Thyroid gland (tissue), 4 donors: ENCODE data around the gene LHPP.

Experiments
- CTCF ChIP-seq, 6 experiments: fragments of 200-600 bp in 3 of 6; fragments of 450-650 bp in 3 of 6; sonication (generic) in 3 of 6; IDR thresholded peaks; one replicate each; pipeline ENCODE4 v1.5.1; 2016 to 2019; ENCODE audit warnings: antibody characterized with exemption in 6 of 6, mild to moderate bottlenecking in 2 of 6, inconsistent platforms in 1 of 6, moderate library complexity in 1 of 6
- POLR2A ChIP-seq, 2 donors: fragments of 450-650 bp; IDR thresholded peaks; one replicate each; pipeline ENCODE4 v1.6.1; 2017; ENCODE audit warnings: antibody characterized with exemption in 2 of 2, mild to moderate bottlenecking in 2 of 2, moderate library complexity in 1 of 2

- TF ChIP-seq CTCF (IDR thresholded peaks at IDR 0.05): no peak
- TF ChIP-seq POLR2A (IDR thresholded peaks at IDR 0.05): no peak
Observed at GRCh38 chr10:124543146-124543545, 81.5 kb downstream of the LHPP start.
